WTC11 (cell line): ENCODE results near the gene RBFOX2.

ENCODE experiments used
- AFF4 ChIP-seq: sonication (generic); formaldehyde crosslinking; IDR thresholded peaks from 2 replicates; pipeline ENCODE4 v1.8.1; 2023; ENCODE audit warnings: mild to moderate bottlenecking, missing genetic modification reagents, borderline replicate concordance
- ARID4B ChIP-seq: sonication (generic); formaldehyde crosslinking; IDR thresholded peaks from 2 replicates; pipeline ENCODE4 v1.8.0; 2023; ENCODE audit warnings: missing genetic modification reagents, mild to moderate bottlenecking, borderline replicate concordance
- CTCF ChIP-seq: fragments of 200-600 bp; IDR thresholded peaks from 2 replicates; pipeline ENCODE4 v1.8.0; 2022; ENCODE audit warnings: antibody characterized with exemption
- E2F1 ChIP-seq: sonication (generic); formaldehyde crosslinking; IDR thresholded peaks from 2 replicates; pipeline ENCODE4 v1.8.0; 2022; ENCODE audit warnings: mild to moderate bottlenecking, missing genetic modification reagents
- ESRRA ChIP-seq: sonication (generic); formaldehyde crosslinking; IDR thresholded peaks from 2 replicates; pipeline ENCODE4 v1.8.1; 2022; ENCODE audit warnings: mild to moderate bottlenecking, missing genetic modification reagents, borderline replicate concordance
- ETV6 ChIP-seq: sonication (generic); formaldehyde crosslinking; IDR thresholded peaks from 2 replicates; pipeline ENCODE4 v1.8.1; 2022; ENCODE audit warnings: mild to moderate bottlenecking, missing genetic modification reagents
- FOXP1 ChIP-seq: sonication (generic); formaldehyde crosslinking; IDR thresholded peaks from 2 replicates; pipeline ENCODE4 v1.8.0; 2022; ENCODE audit warnings: missing genetic modification reagents, mild to moderate bottlenecking, moderate library complexity, borderline replicate concordance
- GRHL2 ChIP-seq: fragments of 250-450 bp; sonication (Bioruptor Pico); IDR thresholded peaks from 2 replicates; pipeline ENCODE4 v1.8.0; 2022; ENCODE audit warnings: mild to moderate bottlenecking, moderate library complexity; ENCODE audit not compliant: insufficient replicate concordance, severe bottlenecking
- NFYB ChIP-seq: sonication (generic); formaldehyde crosslinking; conservative IDR thresholded peaks from 2 replicates; pipeline ENCODE4 v1.8.0; 2022; ENCODE audit warnings: low read depth, missing genetic modification reagents
- PREB ChIP-seq: sonication (generic); formaldehyde crosslinking; IDR thresholded peaks from 2 replicates; pipeline ENCODE4 v1.8.1; 2022; ENCODE audit warnings: mild to moderate bottlenecking, missing genetic modification reagents, moderate library complexity, borderline replicate concordance
- TCF7 ChIP-seq: sonication (generic); formaldehyde crosslinking; IDR thresholded peaks from 2 replicates; pipeline ENCODE4 v1.8.0; 2022; ENCODE audit warnings: mild to moderate bottlenecking, low read depth, missing genetic modification reagents, moderate library complexity
- USF2 ChIP-seq: sonication (generic); formaldehyde crosslinking; IDR thresholded peaks from 2 replicates; pipeline ENCODE4 v1.8.1; 2023; ENCODE audit warnings: mild to moderate bottlenecking, missing genetic modification reagents, moderate library complexity
- ZNF138 ChIP-seq: sonication (generic); formaldehyde crosslinking; conservative IDR thresholded peaks from 2 replicates; pipeline ENCODE4 v1.8.1; 2022; ENCODE audit warnings: mild to moderate bottlenecking, moderate library complexity, missing genetic modification reagents
- ZNF425 ChIP-seq: fragments of 250-450 bp; sonication (Bioruptor Pico); conservative IDR thresholded peaks from 2 replicates; pipeline ENCODE4 v1.9.0; 2021; ENCODE audit warnings: mild to moderate bottlenecking

GRCh38 chr22:35742342-35743100, 286.1 kb downstream of the RBFOX2 start:
- no peak for TF ChIP-seq CTCF
- no peak for TF ChIP-seq USF2 (CRISPR knock-in tag)
- TF ChIP-seq GRHL2 (CRISPR knock-in tag): no peak
- TF ChIP-seq AFF4 (CRISPR knock-in tag): no peak
- no peak for TF ChIP-seq TCF7 (CRISPR knock-in tag)
- TF ChIP-seq PREB: no peak
- TF ChIP-seq ARID4B (CRISPR knock-in tag): no peak
- TF ChIP-seq FOXP1 (CRISPR knock-in tag): no peak
- no peak for TF ChIP-seq ZNF138
- no peak for TF ChIP-seq E2F1 (CRISPR knock-in tag)
- TF ChIP-seq NFYB (CRISPR knock-in tag): no peak
- no peak for TF ChIP-seq ETV6
- no peak for TF ChIP-seq ESRRA (CRISPR knock-in tag)
- TF ChIP-seq ZNF425: no peak
